Fibroblast of lung (primary cell): ENCODE data around the gene HCFC1R1. TPM values are rescaled to one million over a fixed set of nuclear protein-coding genes. Genes with fewer than 3 reads are reported as not detected.
"Not testable (repeated sequence)": the region's sequence is repeated elsewhere in the genome, so short reads cannot be mapped to it uniquely, and the experiment has no call there.

ENCODE experiments used
- DNase-seq, 2 donors: peaks; one replicate each; pipeline versions ENCODE4 v3.0.0 to v3.0.0-alpha.2; 2010; ENCODE audit warnings: low read depth in 2 of 2
- H2AFZ ChIP-seq: 2 replicates; pipeline ENCODE4 v1.5.1; 2012; ENCODE audit warnings: low read length, control low read depth, inconsistent platforms
- H3K27ac ChIP-seq: 2 replicates; pipeline ENCODE4 v1.5.1; 2011; ENCODE audit warnings: low read length, control low read depth; ENCODE audit not compliant: insufficient read depth
- H3K27me3 ChIP-seq: 2 replicates; pipeline ENCODE4 v1.5.1; 2011; ENCODE audit warnings: mild to moderate bottlenecking, low read length; ENCODE audit not compliant: control insufficient read depth, insufficient read depth
- H3K36me3 ChIP-seq: 2 replicates; pipeline ENCODE4 v1.5.1; 2011; ENCODE audit warnings: low read length; ENCODE audit not compliant: control insufficient read depth, insufficient read depth
- H3K4me1 ChIP-seq: 2 replicates; pipeline ENCODE4 v1.5.1; 2011; ENCODE audit warnings: low read length; ENCODE audit not compliant: control insufficient read depth, insufficient read depth; ENCODE audit errors: extremely low read depth
- H3K4me2 ChIP-seq: 2 replicates; pipeline ENCODE4 v1.5.1; 2011; ENCODE audit warnings: low read length, control low read depth; ENCODE audit not compliant: insufficient read depth; ENCODE audit errors: extremely low read depth
- H3K4me3 ChIP-seq, 4 experiments: fragments of 200-600 bp in 1 of 4; sonication (generic) in 1 of 4; replicated peaks in 1 of 4; 2 replicates each; pipeline ENCODE4 v1.5.1; 2011 to 2016; ENCODE audit warnings: low read length in 4 of 4, low read depth in 3 of 4, mild to moderate bottlenecking in 3 of 4, control low read depth in 2 of 4, inconsistent platforms in 1 of 4, mixed read lengths in 1 of 4; ENCODE audit not compliant: insufficient read depth in 1 of 4; ENCODE audit errors: control extremely low read depth in 1 of 4
- H3K79me2 ChIP-seq: 2 replicates; pipeline ENCODE4 v1.5.1; 2012; ENCODE audit warnings: mild to moderate bottlenecking, low read length, inconsistent platforms; ENCODE audit not compliant: control insufficient read depth, insufficient read depth
- H3K9ac ChIP-seq: 2 replicates; pipeline ENCODE4 v1.5.1; 2011; ENCODE audit warnings: mild to moderate bottlenecking, low read length, control low read depth; ENCODE audit not compliant: insufficient read depth
- H3K9me3 ChIP-seq: 2 replicates; pipeline ENCODE4 v1.5.1; 2012; ENCODE audit warnings: low read depth, low read length; ENCODE audit not compliant: control insufficient read depth, insufficient read depth
- H4K20me1 ChIP-seq: 2 replicates; pipeline ENCODE4 v1.5.1; 2011; ENCODE audit warnings: low read length; ENCODE audit not compliant: control insufficient read depth, insufficient read depth; ENCODE audit errors: extremely low read depth
- CTCF ChIP-seq, 2 donors: IDR thresholded peaks in 1 of 2; conservative IDR thresholded peaks in 1 of 2; 1 replicate in 1 of 2; 2 replicates in 1 of 2; pipeline ENCODE4 v1.5.1; 2011 to 2012; ENCODE audit warnings: low read length in 2 of 2, control low read depth in 1 of 2, inconsistent platforms in 1 of 2, low read depth in 1 of 2, mild to moderate bottlenecking in 1 of 2
- EZH2 ChIP-seq: IDR thresholded peaks from 2 replicates; pipeline ENCODE4 v1.5.1; 2012; ENCODE audit warnings: low read length, control low read depth, mild to moderate bottlenecking; ENCODE audit errors: missing control alignments
- polyA plus RNA-seq, 2 donors: library from polyadenylated mRNA; depleted of rRNA in 1 of 2; stranded (reverse) in 1 of 2; unstranded in 1 of 2; fragments of >200 nt; gene quantifications; 2 replicates each; pipeline ENCODE4 v1.2.1, GENCODE V29; 2011 to 2012; ENCODE audit warnings: missing spikeins in 1 of 2
- total RNA-seq: library from RNA; depleted of rRNA; stranded (reverse); fragments of >200 nt; gene quantifications from 2 replicates; pipeline ENCODE4 v1.2.1, GENCODE V29; 2014

HCFC1R1 gene
- total and polyA plus RNA-seq, 2 donors (not counting 1 experiment from before 2014, with no cell fraction given), result 58.0 to 75.5 TPM

GRCh38 chr16:3056336-3057180, 32.8 kb upstream of the HCFC1R1 start:
- H3K9ac ChIP-seq, result no peak overlapping the region
- no peaks in the 10 kb centered on the region for H4K20me1 ChIP-seq
- no peaks in the 10 kb centered on the region for H3K36me3 ChIP-seq
- no peaks in the 10 kb centered on the region for H3K79me2 ChIP-seq
- H3K4me3 ChIP-seq, result no peak overlapping the region
- no peak overlapping the region for H2AFZ ChIP-seq
- H3K9me3 ChIP-seq, result no peaks in the 10 kb centered on the region
- H3K4me2 ChIP-seq, result no peak overlapping the region
- TF ChIP-seq EZH2 (no peak), CTCF (conservative IDR thresholded peaks at IDR 0.05 in 1 of 2, IDR thresholded peaks at IDR 0.05 in 1 of 2; ENCODE audit: low read depth in 1 of 2, low read length in 2 of 2) (no peak)
- no peak overlapping the region for H3K27ac ChIP-seq
- H3K4me1 ChIP-seq, result no peaks in the 10 kb centered on the region
- no peaks in the 10 kb centered on the region for H3K27me3 ChIP-seq
- no peak for DNase-seq

GRCh38 chr16:3055734-3056115, 32.0 kb upstream of the HCFC1R1 start:
- H3K36me3 ChIP-seq, H4K20me1 ChIP-seq, DNase-seq, H3K4me1 ChIP-seq, H3K4me2 ChIP-seq, H3K27me3 ChIP-seq, H2AFZ ChIP-seq, H3K4me3 ChIP-seq, H3K9ac ChIP-seq, H3K9me3 ChIP-seq, H3K27ac ChIP-seq, H3K79me2 ChIP-seq: not testable (repeated sequence)

- H2AFZ ChIP-seq, result no peak overlapping the region
- no peaks in the 10 kb centered on the region for H3K4me1 ChIP-seq
- H3K79me2 ChIP-seq, result no peaks in the 10 kb centered on the region
- H3K9me3 ChIP-seq, result no peaks in the 10 kb centered on the region
- TF ChIP-seq CTCF (conservative IDR thresholded peaks at IDR 0.05 in 1 of 2, IDR thresholded peaks at IDR 0.05 in 1 of 2; ENCODE audit: low read depth in 1 of 2, low read length in 2 of 2) (no peak), EZH2 (no peak)
- DNase-seq, result no peak
- no peak overlapping the region for H3K4me3 ChIP-seq
- no peaks in the 10 kb centered on the region for H4K20me1 ChIP-seq
- H3K9ac ChIP-seq, result no peak overlapping the region
- peaks cover 7% of the 10 kb centered on the region for H3K27me3 ChIP-seq
- no peak overlapping the region for H3K4me2 ChIP-seq
- H3K36me3 ChIP-seq, result no peaks in the 10 kb centered on the region
- no peak overlapping the region for H3K27ac ChIP-seq
Measured at GRCh38 chr16:3054965-3055733, 31.4 kb upstream of the HCFC1R1 start.

GRCh38 chr16:3053330-3053710, 29.6 kb upstream of the HCFC1R1 start:
- H3K27me3 ChIP-seq, result peaks cover 18% of the 10 kb centered on the region
- not testable (repeated sequence) for H3K36me3 ChIP-seq, H4K20me1 ChIP-seq, H3K4me3 ChIP-seq, H3K4me1 ChIP-seq, H3K27ac ChIP-seq, H3K4me2 ChIP-seq, H3K9me3 ChIP-seq, H3K79me2 ChIP-seq, DNase-seq, H3K9ac ChIP-seq, H2AFZ ChIP-seq

- not testable (repeated sequence) for H3K9me3 ChIP-seq, H2AFZ ChIP-seq, H3K4me1 ChIP-seq, H4K20me1 ChIP-seq, H3K36me3 ChIP-seq, H3K4me3 ChIP-seq, H3K4me2 ChIP-seq, H3K27ac ChIP-seq, DNase-seq, H3K79me2 ChIP-seq, H3K9ac ChIP-seq
- peaks cover 19% of the 10 kb centered on the region for H3K27me3 ChIP-seq
Measured at GRCh38 chr16:3052571-3053329, 29.0 kb upstream of the HCFC1R1 start.
